Neutrophil (primary cell): ENCODE measurements around the gene CETP.

Experiments used
- H3K27ac ChIP-seq: fragments of 200-600 bp; sonication (generic); 2 replicates; pipeline ENCODE4 v1.5.1; 2016; ENCODE audit warnings: mild to moderate bottlenecking, moderate library complexity
- H3K27me3 ChIP-seq: fragments of 200-600 bp; sonication (generic); 2 replicates; pipeline ENCODE4 v1.6.0; 2016; ENCODE audit warnings: mild to moderate bottlenecking
- H3K36me3 ChIP-seq: fragments of 200-600 bp; sonication (generic); 2 replicates; pipeline ENCODE4 v1.5.1; 2017
- H3K4me1 ChIP-seq, 2 experiments: fragments of 200-600 bp in 1 of 2; sonication (generic) in 1 of 2; 1 replicate in 1 of 2; 2 replicates in 1 of 2; pipeline versions ENCODE4 v1.5.1 to v1.6.1; 2013 to 2016; ENCODE audit warnings: low read depth in 1 of 2, low read length in 1 of 2, mild to moderate bottlenecking in 1 of 2, moderate library complexity in 1 of 2; ENCODE audit not compliant: control insufficient read depth in 1 of 2, insufficient read depth in 1 of 2
- H3K4me3 ChIP-seq, 2 experiments: fragments of 200-600 bp in 1 of 2; sonication (generic) in 1 of 2; 1 replicate in 1 of 2; 2 replicates in 1 of 2; pipeline ENCODE4 v1.5.1; 2013 to 2016; ENCODE audit warnings: low read depth in 1 of 2, low read length in 1 of 2, mild to moderate bottlenecking in 1 of 2, moderate library complexity in 1 of 2
- H3K9me3 ChIP-seq: fragments of 200-600 bp; sonication (generic); 2 replicates; pipeline ENCODE4 v1.5.1; 2016
- CTCF ChIP-seq: fragments of 200-600 bp; sonication (generic); IDR thresholded peaks from 2 replicates; pipeline ENCODE4 v1.5.1; 2016; ENCODE audit warnings: antibody characterized with exemption

The CETP gene

GRCh38 chr16:56948234-56948633 lies 13.5 kb upstream of the CETP start:
- TF ChIP-seq CTCF, result no peak
- H3K4me1 ChIP-seq, result peaks cover 3 to 6% of the 10 kb centered on the region in 2 experiments
- H3K36me3 ChIP-seq, result peaks cover 61% of the 10 kb centered on the region
- H3K4me3 ChIP-seq, result no peak overlapping the region
- no peaks in the 10 kb centered on the region for H3K9me3 ChIP-seq
- H3K27me3 ChIP-seq, result no peaks in the 10 kb centered on the region
- H3K27ac ChIP-seq, result no peak overlapping the region

GRCh38 chr16:56950051-56950450 lies 11.7 kb upstream of the CETP start:
- no peak for TF ChIP-seq CTCF
- H3K4me1 ChIP-seq, result peaks cover 3 to 6% of the 10 kb centered on the region in 2 experiments
- no peak overlapping the region for H3K4me3 ChIP-seq
- H3K27ac ChIP-seq, result no peak overlapping the region
- H3K36me3 ChIP-seq, result peaks cover 43% of the 10 kb centered on the region
- no peaks in the 10 kb centered on the region for H3K9me3 ChIP-seq
- no peaks in the 10 kb centered on the region for H3K27me3 ChIP-seq

GRCh38 chr16:56950455-56950854 lies 11.3 kb upstream of the CETP start:
- Histone ChIP-seq H3K4me1 (peaks cover 3 to 6% of the 10 kb centered on the region in 2 experiments), H3K9me3 (no peaks in the 10 kb centered on the region), H3K27ac (no peak overlapping the region), H3K36me3 (peaks cover 39% of the 10 kb centered on the region), H3K4me3 (no peak overlapping the region), H3K27me3 (no peaks in the 10 kb centered on the region)
- no peak for TF ChIP-seq CTCF

GRCh38 chr16:56950881-56951771 lies 10.6 kb upstream of the CETP start:
- H3K4me3 ChIP-seq, result no peak overlapping the region
- peaks cover 3 to 6% of the 10 kb centered on the region in 2 experiments for H3K4me1 ChIP-seq
- no peak overlapping the region for H3K27ac ChIP-seq
- H3K36me3 ChIP-seq, result peaks cover 32% of the 10 kb centered on the region
- no peak for TF ChIP-seq CTCF
- H3K9me3 ChIP-seq, result no peaks in the 10 kb centered on the region
- H3K27me3 ChIP-seq, result no peaks in the 10 kb centered on the region

GRCh38 chr16:56953006-56953405 lies 8.7 kb upstream of the CETP start:
- no peak for TF ChIP-seq CTCF
- Histone ChIP-seq H3K4me3 (no peak overlapping the region), H3K36me3 (peaks cover 16% of the 10 kb centered on the region), H3K27me3 (no peaks in the 10 kb centered on the region), H3K4me1 (peaks cover 3 to 6% of the 10 kb centered on the region in 2 experiments), H3K27ac (no peak overlapping the region), H3K9me3 (no peaks in the 10 kb centered on the region)
